SK-N-SH treated with all-trans-retinoic acid at 6 μM for 48 hours (cell line): ENCODE data around the gene DGKZ.

Experiments
- SNAI2 ChIP-seq: fragments of 250-450 bp; sonication (Bioruptor Pico); IDR thresholded peaks from 2 replicates; pipeline ENCODE4 v1.5.0; 2020; ENCODE audit warnings: mild to moderate bottlenecking, moderate library complexity
- TCF4 ChIP-seq: fragments of 250-450 bp; sonication (Bioruptor Pico); IDR thresholded peaks from 2 replicates; pipeline ENCODE4 v1.8.0; 2021; ENCODE audit warnings: mild to moderate bottlenecking, moderate library complexity, borderline replicate concordance
- ZNF8 ChIP-seq: fragments of 450-650 bp; formaldehyde crosslinking; IDR thresholded peaks from 2 replicates; pipeline ENCODE4 v1.5.0; 2020; ENCODE audit warnings: mild to moderate bottlenecking, moderate library complexity
- TF ChIP-seq, protein P1 (sequence below): fragments of 250-450 bp; sonication (Bioruptor Pico); IDR thresholded peaks from 2 replicates; pipeline ENCODE4 v1.8.0; 2021; ENCODE audit warnings: low read depth, mild to moderate bottlenecking, moderate library complexity, borderline replicate concordance

DNA sequence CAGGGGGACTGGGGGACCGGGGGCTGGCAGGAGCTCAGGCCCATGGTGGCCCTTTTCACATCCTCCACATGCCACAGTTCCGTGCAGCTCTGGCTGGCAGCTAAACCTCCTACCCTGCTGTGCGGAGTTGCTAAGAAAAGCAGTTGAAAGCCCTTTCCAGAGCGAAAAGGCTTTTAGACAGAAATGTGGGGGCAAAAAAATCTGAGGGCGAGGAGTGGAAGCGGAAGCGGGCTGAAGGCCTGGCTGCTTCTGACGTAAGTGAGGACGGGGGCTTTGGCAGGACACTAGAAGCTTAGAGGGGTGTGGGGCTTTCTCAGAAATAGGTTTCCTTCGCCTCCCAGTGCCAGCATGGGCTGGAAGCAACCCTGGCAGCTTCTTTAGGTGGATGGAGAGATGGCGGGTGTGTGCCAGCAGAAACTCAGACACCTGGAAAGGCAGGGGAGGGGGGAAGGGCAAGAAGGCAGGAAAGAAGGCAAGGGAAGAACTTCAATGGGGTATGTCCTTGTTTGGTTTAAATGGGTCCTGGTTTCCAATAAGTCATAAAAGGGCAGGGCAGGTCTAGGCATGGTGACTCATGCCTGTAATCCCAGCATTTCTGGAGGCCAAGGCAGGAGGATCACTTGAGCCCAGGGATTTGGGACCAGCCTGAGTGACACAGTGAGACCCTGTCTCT is 11.2 kb upstream of the DGKZ start:
- no peak for TF ChIP-seq ZNF8 (CRISPR knock-in tag)
- TF ChIP-seq TCF4 (CRISPR knock-in tag) = no peak
- TF ChIP-seq, protein P1, sequence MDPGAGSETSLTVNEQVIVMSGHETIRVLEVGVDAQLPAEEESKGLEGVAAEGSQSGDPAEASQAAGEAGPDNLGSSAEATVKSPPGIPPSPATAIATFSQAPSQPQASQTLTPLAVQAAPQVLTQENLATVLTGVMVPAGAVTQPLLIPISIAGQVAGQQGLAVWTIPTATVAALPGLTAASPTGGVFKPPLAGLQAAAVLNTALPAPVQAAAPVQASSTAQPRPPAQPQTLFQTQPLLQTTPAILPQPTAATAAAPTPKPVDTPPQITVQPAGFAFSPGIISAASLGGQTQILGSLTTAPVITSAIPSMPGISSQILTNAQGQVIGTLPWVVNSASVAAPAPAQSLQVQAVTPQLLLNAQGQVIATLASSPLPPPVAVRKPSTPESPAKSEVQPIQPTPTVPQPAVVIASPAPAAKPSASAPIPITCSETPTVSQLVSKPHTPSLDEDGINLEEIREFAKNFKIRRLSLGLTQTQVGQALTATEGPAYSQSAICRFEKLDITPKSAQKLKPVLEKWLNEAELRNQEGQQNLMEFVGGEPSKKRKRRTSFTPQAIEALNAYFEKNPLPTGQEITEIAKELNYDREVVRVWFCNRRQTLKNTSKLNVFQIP (CRISPR knock-in tag) = no peak
- no peak for TF ChIP-seq SNAI2 (CRISPR knock-in tag)
